Keratinocyte (primary cell): ENCODE results near the gene EYA4. TPM values are rescaled to one million over a fixed set of nuclear protein-coding genes. Genes with fewer than 3 reads are reported as not detected.

ENCODE experiments used
- DNase-seq: peaks from one replicate; pipeline ENCODE4 v3.0.0-alpha.2; 2011; ENCODE audit warnings: low read depth, missing footprints, low spot score
- FAIRE-seq: peaks from 2 replicates; lab custom pipeline; 2011; peaks lifted over from hg19 to GRCh38; lab: Jason Lieb, UNC
- H2AFZ ChIP-seq: 2 replicates; pipeline ENCODE4 v1.6.0; 2012; ENCODE audit warnings: low read length, control low read depth, inconsistent platforms; ENCODE audit not compliant: control insufficient read depth
- H3K27ac ChIP-seq: 2 replicates; pipeline ENCODE4 v1.5.1; 2011; ENCODE audit warnings: low read length; ENCODE audit not compliant: control insufficient read depth, insufficient read depth
- H3K27me3 ChIP-seq: 3 replicates; pipeline ENCODE4 v1.6.0; 2011; ENCODE audit warnings: low read length; ENCODE audit not compliant: control insufficient read depth, insufficient read depth; ENCODE audit errors: extremely low read depth
- H3K36me3 ChIP-seq, 2 experiments: 2 replicates in 1 of 2; 3 replicates in 1 of 2; pipeline ENCODE4 v1.5.1; 2011; ENCODE audit warnings: low read length in 2 of 2, mild to moderate bottlenecking in 1 of 2; ENCODE audit not compliant: control insufficient read depth in 2 of 2, insufficient read depth in 2 of 2; ENCODE audit errors: extremely low read depth in 1 of 2
- H3K4me1 ChIP-seq: 3 replicates; pipeline ENCODE4 v1.5.1; 2011; ENCODE audit warnings: low read length; ENCODE audit not compliant: control insufficient read depth, insufficient read depth; ENCODE audit errors: extremely low read depth
- H3K4me2 ChIP-seq: 3 replicates; pipeline ENCODE4 v1.6.0; 2011; ENCODE audit warnings: low read depth, low read length; ENCODE audit not compliant: control insufficient read depth, insufficient read depth; ENCODE audit errors: extremely low read depth
- H3K4me3 ChIP-seq, 3 experiments: fragments of 200-600 bp in 1 of 3; sonication (generic) in 1 of 3; 2 replicates in 2 of 3; 3 replicates in 1 of 3; pipeline ENCODE4 v1.5.1; 2011 to 2016; ENCODE audit warnings: low read length in 3 of 3, mild to moderate bottlenecking in 3 of 3, control low read depth in 2 of 3, inconsistent platforms in 1 of 3, low read depth in 1 of 3, mixed read lengths in 1 of 3, mixed run types in 1 of 3, moderate library complexity in 1 of 3; ENCODE audit not compliant: control insufficient read depth in 2 of 3, insufficient read depth in 2 of 3; ENCODE audit errors: extremely low read depth in 1 of 3
- H3K79me2 ChIP-seq: 2 replicates; pipeline ENCODE4 v1.6.0; 2012; ENCODE audit warnings: low read length; ENCODE audit not compliant: control insufficient read depth, insufficient read depth
- H3K9ac ChIP-seq: 3 replicates; pipeline ENCODE4 v1.6.0; 2011; ENCODE audit warnings: low read length; ENCODE audit not compliant: control insufficient read depth, insufficient read depth; ENCODE audit errors: extremely low read depth
- H3K9me1 ChIP-seq: 3 replicates; pipeline ENCODE4 v1.6.0; 2011; ENCODE audit warnings: low read length; ENCODE audit not compliant: control insufficient read depth, insufficient read depth; ENCODE audit errors: extremely low read depth
- H3K9me3 ChIP-seq: 2 replicates; pipeline ENCODE4 v1.5.1; 2012; ENCODE audit warnings: low read depth, low read length; ENCODE audit not compliant: control insufficient read depth
- H4K20me1 ChIP-seq: 3 replicates; pipeline ENCODE4 v1.6.0; 2011; ENCODE audit warnings: low read length; ENCODE audit not compliant: control insufficient read depth, insufficient read depth; ENCODE audit errors: extremely low read depth
- CTCF ChIP-seq, 3 experiments: IDR thresholded peaks in 1 of 3; conservative IDR thresholded peaks in 1 of 3; optimal IDR thresholded peaks in 1 of 3; 2 replicates in 2 of 3; 3 replicates in 1 of 3; pipeline versions ENCODE3 to v1.5.1; 2011; ENCODE audit warnings: low read length in 3 of 3, mild to moderate bottlenecking in 3 of 3, moderate library complexity in 2 of 3, control low read depth in 1 of 3, inconsistent platforms in 1 of 3; ENCODE audit not compliant: insufficient read depth in 2 of 3; ENCODE audit errors: extremely low read depth in 1 of 3
- EZH2 ChIP-seq: IDR thresholded peaks from one replicate; pipeline ENCODE4 v1.6.1; 2012; ENCODE audit warnings: inconsistent platforms, mild to moderate bottlenecking, low read length, moderate library complexity
- dilution Hi-C: fragments of 300-500 bp; cut with MboI; formaldehyde crosslinking; loops from one replicate; pipeline ENCODE4 v1.7.0; 2020; ENCODE audit warnings: low sequenced_read_pairs; ENCODE audit not compliant: extremely low pct_ligation_motif_present
- polyA plus RNA-seq, 5 experiments: library from polyadenylated mRNA; depleted of rRNA in 3 of 5; stranded (reverse) in 3 of 5; stranded (forward) in 1 of 5; unstranded in 1 of 5; fragments of >200 nt; gene quantifications; 1 replicate in 1 of 5; 2 replicates in 3 of 5; 3 replicates in 1 of 5; pipeline versions ENCODE4 v1.2.1 to v1.2.3, GENCODE V29; 2011 to 2012; ENCODE audit warnings: missing spikeins in 2 of 5, low read depth in 1 of 5, low replicate concordance in 1 of 5

EYA4 gene
- polyA plus RNA-seq, 1 donor (not counting 4 experiments of a cell fraction or from before 2014, with no cell fraction given), result 0.01 TPM

GRCh38 chr6:133502441-133503335 lies 261.5 kb downstream of the EYA4 start:
- dilution Hi-C loops, result no loop called here
- Histone ChIP-seq H3K27me3 (no peaks in the 10 kb centered on the region), H3K9me3 (no peaks in the 10 kb centered on the region), H3K36me3 (no peaks in the 10 kb centered on the region), H3K79me2 (no peaks in the 10 kb centered on the region), H4K20me1 (no peaks in the 10 kb centered on the region), H3K4me2 (no peak overlapping the region), H3K4me3 (no peak overlapping the region), H3K4me1 (no peaks in the 10 kb centered on the region), H3K9me1 (no peaks in the 10 kb centered on the region), H3K9ac (no peak overlapping the region), H2AFZ (no peak overlapping the region), H3K27ac (no peak overlapping the region)
- DNase-seq, result no peak
- no peak for FAIRE-seq
- no peak for TF ChIP-seq EZH2
- TF ChIP-seq CTCF (optimal IDR thresholded peaks at IDR 0.05 in 1 of 3, IDR thresholded peaks at IDR 0.05 in 1 of 3, conservative IDR thresholded peaks at IDR 0.05 in 1 of 3; ENCODE audit: extremely low read depth in 1 of 3, insufficient read depth in 2 of 3, low read length in 3 of 3), result no peak

GRCh38 chr6:133503336-133503729 lies 262.2 kb downstream of the EYA4 start:
- Histone ChIP-seq H3K9me3 (no peaks in the 10 kb centered on the region), H3K4me3 (no peak overlapping the region), H3K9ac (no peak overlapping the region), H3K9me1 (no peaks in the 10 kb centered on the region), H3K27ac (no peak overlapping the region), H3K79me2 (no peaks in the 10 kb centered on the region), H4K20me1 (no peaks in the 10 kb centered on the region), H3K27me3 (no peaks in the 10 kb centered on the region), H3K36me3 (no peaks in the 10 kb centered on the region), H3K4me2 (no peak overlapping the region), H3K4me1 (no peaks in the 10 kb centered on the region), H2AFZ (no peak overlapping the region)
- FAIRE-seq (no peak), DNase-seq (no peak)
- dilution Hi-C loops, result no loop called here
- no peak for TF ChIP-seq EZH2
- TF ChIP-seq CTCF (optimal IDR thresholded peaks at IDR 0.05 in 1 of 3, IDR thresholded peaks at IDR 0.05 in 1 of 3, conservative IDR thresholded peaks at IDR 0.05 in 1 of 3; ENCODE audit: extremely low read depth in 1 of 3, insufficient read depth in 2 of 3, low read length in 3 of 3), result no peak
